ENCODE measurements around the gene SMIM35.

Gene SMIM35

GRCh38 chr11:118086913-118087768 lies at the start of gene SMIM35:
Gene SMIM35, minus strand, starts transcription at chr11:118086963. Its CDS starts 206 bp downstream, at chr11:118086757.
- DNase-seq (ENCODE audit: low read depth in 2 of 2), result no peak

DNA sequence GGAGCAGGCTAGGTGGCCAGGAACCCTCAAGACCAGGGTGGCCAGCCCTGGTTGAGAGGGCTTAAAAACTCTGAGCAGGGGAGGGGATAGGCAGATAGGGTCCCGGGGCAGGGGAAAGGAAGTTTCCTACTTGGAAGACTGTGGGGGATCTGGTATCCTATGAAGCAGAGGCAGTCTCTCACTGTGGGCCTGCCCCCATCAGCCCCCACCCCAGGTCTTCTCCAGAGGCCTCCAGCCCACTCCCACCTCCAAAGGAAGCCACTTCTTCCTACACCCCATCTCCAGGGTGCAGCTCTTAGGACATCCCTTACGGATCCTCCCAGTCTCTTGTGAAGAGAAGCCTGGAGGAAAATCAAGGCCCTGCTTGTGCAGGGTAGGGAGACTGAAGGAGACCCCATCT lies 49.6 kb upstream of the SMIM35 start:
- no peak for DNase-seq (ENCODE audit: low read depth in 2 of 2)

- no peak for DNase-seq (ENCODE audit: low read depth in 2 of 2)
Measured at GRCh38 chr11:118135796-118136165, 49.0 kb upstream of the SMIM35 start.

DNA sequence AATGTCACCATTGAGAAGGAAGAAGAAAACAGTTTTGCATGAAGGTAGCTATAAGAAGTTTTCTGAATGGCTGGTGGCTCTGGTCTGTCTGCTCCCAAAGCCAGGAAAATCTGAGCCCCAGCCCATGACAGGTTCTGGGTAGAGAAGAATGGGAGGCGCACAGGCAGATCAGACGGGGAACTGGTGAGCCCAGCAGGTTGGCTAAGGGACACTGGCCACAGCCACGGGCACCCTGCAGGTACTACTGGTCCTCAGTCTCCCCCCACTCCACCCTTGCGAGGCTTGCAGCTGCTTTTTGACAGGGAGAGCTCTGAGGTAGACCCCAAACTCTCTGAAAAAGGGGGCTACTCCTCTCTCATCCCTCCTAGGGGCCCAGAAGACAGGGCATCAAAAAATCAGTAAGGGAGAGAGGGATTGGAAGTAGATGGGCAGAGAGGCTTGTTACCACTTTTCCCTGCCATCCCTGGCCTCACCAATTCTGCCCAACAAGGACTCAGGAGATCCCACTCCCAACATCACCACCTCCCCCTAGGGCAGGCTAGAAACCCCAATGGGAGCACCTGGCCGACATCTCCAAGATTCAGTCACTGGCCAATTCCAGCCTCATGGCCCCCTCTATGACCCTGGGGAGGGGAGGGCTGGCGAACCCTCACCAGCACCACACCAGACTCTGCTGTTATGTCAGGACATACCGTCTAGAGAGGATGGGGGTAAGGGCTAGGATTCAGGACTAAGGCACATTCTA lies 48.5 kb upstream of the SMIM35 start:
- no peak for DNase-seq (ENCODE audit: low read depth in 2 of 2)

- DNase-seq (ENCODE audit: low read depth in 2 of 2), result no peak
Measured at GRCh38 chr11:118133816-118134215, 47.1 kb upstream of the SMIM35 start.

DNA sequence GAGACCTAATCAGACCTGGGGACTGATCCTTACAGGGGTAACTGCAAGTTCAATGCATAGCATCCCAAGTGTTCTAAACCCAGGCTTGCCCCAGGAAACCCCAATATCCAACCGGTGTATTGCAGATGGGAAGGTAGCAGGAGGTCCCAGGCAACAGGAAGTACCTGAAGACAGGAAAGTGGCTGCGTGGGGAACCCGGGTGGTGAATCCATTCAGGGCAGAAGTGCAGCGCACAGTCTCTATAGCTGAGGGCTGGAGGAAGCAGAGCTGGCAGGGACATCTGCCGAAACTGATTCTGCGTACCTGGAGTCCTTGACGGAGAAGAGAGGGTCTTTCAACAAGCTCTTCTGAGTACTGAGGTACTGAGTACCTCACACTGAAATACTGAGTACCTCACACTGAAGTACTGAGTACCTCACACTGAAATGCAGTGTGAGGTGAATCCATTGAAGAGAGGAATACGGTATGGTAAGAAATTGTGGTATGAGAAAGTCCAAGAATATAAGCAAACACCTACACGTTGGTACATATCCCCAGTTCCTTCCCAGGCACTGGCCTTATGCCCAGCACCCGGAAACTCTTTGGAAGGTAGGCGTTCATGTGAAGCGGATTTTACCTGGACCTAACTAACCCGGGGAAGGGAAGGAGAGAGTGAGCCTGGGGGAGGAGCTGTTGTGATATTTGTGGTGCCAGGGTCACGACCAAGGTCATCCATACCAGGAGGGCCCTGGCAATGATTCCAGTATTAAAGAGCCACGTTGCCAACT lies 45.8 kb upstream of the SMIM35 start:
- DNase-seq (ENCODE audit: low read depth in 2 of 2), result no peak

DNA sequence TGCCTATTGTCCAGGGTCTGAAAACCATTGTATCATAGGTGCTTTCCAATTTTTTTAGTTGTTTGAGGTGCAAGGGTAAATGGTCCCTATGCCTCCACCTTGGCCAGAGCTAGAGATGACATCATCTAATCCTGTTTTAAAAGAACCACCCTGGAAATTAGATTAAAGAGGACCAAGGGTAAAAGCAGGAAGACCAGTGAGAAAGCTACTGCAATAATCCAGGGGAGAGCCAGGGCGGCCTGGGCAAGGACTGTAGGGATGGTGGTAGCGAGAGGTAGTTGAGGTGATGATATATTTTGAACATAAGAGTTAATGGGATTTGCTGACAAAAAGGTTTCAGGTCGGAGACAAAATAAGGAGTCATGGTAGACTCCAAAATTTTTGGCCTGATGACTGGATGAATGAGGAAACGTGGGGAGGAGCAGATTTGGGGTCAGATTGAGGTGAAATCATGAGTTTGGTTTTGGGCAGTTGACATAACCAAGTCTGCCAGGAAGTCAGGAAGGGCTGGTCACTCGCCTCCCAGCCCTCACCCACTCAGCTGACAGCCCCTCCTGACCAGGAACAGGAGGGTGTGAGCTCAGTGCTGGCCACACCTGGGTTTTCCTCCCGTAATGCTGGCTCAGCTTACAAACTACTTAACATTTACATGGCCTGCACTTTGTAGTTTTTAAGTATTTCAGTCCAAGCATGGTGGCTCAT lies 42.9 kb upstream of the SMIM35 start:
- no peak for DNase-seq (ENCODE audit: low read depth in 2 of 2)

DNA sequence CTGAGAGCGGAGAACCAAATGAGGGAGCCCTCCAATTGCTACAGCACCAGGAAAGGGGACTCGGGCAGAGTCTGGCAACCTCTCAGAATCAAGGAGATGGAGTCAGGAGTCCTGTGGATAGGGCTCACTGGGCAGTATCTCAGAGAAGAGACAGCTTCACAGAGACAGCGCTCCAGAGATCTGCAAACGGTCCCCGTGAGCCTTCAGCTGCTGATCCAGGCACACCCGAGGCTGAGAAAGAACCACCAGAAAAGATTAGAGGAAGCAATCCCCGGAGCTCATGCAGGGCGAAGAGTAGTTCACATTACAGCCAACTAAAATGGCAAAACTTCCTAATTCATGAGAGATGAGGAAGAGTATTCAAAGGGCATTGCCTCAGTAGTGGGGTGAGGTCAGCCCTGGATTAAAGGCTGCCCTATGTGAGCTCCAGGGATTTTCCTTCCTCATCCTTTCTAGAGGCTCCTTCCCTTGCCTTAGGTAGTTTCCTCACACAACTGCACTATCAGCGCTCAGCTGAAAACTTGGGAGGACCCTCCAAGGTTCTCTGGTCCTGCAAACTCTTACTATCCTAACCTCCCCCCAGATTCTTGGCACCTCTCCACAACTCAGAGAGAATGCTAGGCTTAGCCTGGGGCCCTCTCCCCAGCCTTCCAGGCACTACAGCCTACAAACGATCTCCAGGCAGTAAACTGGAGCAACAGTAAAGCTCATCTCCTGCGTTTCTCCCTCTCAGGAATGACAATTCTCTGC lies 42.1 kb upstream of the SMIM35 start:
- DNase-seq (ENCODE audit: low read depth in 2 of 2), result no peak

DNA sequence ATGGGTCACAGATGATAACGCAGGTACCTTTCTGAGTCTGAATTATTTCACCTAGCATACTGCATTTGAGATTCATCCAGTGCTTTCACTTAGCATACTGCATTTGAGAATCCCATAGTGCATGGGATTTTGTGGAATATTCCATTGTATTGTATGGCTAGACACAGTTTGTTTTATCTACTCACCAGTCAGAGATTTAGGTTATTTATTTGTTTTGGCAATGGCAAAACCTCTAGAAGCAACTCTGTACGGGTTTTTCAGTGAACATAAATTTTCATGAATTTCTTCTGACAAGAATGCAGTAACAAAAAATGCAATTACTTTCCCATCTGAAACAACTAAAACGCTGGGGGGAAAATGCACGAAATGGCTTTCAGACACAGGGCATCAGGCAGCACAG lies 41.5 kb upstream of the SMIM35 start:
- DNase-seq (ENCODE audit: low read depth in 2 of 2), result no peak

- DNase-seq (ENCODE audit: low read depth in 2 of 2), result no peak
Measured at GRCh38 chr11:118126082-118126838, 39.5 kb upstream of the SMIM35 start.

DNA sequence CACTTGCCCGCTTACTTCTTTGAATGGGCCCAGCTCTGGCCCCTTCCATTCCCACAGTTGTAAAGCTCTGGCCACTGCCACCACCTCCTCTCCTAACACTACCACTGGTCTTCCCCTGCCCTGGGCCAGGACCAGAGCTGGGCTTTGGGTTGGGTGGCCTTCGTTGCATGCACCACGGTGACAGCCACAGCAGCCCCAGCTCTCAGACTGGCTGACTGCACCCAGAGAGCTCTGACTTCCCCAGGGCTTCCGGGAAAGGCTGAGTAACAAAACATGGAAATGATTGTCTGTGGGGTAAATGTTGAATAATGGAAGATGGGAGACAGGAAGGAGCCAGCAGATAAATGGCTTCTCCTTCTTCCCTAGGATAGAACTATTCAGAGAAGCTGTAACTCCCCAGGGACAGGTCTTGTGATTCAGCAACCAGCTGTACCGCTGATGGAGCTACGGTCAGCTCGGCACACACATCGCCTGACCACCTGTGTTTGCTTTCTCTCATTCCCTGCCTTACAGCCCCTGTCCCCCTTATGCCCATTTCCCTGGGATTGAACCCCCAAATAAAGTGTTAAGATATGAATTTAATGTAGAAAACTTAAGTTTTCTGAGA lies 38.3 kb upstream of the SMIM35 start:
- DNase-seq (ENCODE audit: low read depth in 2 of 2), result no peak

DNA sequence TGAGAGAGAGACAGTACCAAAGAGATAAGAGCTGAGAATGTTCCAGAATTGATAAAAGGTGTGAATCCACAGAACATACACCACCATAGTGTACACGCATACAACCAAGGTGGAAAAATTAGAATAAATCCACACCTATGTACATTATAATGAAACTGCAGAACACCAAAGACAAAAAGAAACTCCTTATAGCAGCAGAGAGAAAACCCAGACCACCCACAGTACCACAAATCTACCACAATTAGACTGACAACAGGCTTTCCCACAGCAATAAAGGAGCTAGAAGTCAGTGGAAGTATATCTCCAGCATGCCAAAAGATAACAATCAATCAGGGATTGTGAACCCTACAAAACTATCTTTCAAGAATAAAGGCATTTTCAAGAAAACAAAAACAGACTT lies 34.0 kb upstream of the SMIM35 start:
- no peak for DNase-seq (ENCODE audit: low read depth in 2 of 2)

GRCh38 chr11:118117790-118118601 lies 31.2 kb upstream of the SMIM35 start:
- DNase-seq (ENCODE audit: low read depth in 2 of 2), result no peak

DNA sequence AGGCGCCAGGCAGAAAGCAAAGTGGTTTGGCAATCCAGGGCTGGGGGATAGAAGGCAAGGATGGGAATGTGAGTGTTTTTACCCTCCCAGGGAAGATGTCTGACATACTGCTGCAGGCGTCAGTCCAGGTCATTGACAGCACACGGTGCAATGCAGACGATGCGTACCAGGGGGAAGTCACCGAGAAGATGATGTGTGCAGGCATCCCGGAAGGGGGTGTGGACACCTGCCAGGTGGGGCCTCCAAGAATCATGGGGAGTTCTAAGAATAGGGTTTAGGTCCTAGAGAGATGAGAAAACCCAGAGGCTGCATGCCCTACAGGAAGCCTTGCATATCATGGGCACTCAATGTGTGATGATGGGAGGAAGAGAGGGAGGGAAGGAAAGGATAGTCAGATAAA lies 28.3 kb upstream of the SMIM35 start:
- no peak for DNase-seq (ENCODE audit: low read depth in 2 of 2)

DNA sequence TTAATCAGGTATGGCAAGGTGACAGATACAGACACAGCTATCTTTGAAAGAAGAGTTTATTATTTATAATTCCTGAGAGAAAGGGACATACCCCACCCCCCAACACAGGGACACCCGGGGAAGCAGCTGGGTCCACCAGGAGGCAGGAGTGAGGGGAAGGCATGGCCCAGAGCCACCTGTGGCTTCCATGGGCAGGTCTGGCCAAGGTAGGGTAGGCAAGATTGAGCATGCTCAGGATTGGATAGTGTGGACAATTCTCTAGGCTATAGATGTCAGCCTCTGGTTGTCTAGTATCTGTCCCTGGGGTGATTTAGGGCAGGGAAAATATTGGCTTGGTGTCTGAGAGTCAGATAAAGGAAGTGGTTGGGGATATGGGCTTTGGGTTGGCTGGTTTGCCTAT lies 27.5 kb upstream of the SMIM35 start:
- DNase-seq (ENCODE audit: low read depth in 2 of 2), result no peak

DNA sequence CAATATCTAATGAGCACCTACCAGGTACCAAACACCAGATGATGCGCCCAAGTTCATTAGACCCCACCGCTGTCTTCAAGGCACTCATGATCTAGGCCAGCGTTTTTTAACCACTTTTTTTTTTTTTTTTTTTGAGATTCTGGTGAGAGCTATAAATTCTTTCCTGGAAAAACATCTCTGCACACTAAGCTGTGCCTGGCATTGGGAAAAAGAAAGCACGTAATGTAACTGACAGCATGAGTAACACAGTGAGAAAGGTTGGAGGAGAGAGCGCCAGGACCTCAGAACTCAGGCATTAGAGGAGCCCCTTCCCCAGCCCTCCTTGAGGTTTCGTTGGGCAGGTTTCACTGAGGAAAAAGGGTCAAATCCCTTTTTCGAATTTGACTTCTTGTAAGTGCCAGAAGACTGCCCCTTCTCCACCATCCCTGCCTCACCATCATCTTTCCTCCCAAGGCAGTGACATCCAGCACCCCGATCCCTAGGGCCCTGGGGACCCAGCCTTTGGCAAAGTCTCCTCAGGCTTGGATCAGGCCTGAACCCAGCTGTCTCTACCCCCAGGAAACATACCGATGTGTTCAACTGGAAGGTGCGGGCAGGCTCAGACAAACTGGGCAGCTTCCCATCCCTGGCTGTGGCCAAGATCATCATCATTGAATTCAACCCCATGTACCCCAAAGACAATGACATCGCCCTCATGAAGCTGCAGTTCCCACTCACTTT lies 26.1 kb upstream of the SMIM35 start:
- DNase-seq (ENCODE audit: low read depth in 2 of 2), result no peak

DNA sequence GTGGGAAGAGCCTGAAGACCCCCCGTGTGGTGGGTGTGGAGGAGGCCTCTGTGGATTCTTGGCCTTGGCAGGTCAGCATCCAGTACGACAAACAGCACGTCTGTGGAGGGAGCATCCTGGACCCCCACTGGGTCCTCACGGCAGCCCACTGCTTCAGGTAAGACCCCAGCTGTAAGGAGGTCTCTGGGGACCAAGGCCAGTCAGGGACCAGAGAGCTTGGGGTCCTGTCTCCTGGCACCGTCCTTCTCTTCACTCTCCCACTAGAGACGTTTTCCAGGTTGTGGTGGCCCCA lies 24.9 kb upstream of the SMIM35 start:
- DNase-seq (ENCODE audit: low read depth in 2 of 2), result no peak

DNA sequence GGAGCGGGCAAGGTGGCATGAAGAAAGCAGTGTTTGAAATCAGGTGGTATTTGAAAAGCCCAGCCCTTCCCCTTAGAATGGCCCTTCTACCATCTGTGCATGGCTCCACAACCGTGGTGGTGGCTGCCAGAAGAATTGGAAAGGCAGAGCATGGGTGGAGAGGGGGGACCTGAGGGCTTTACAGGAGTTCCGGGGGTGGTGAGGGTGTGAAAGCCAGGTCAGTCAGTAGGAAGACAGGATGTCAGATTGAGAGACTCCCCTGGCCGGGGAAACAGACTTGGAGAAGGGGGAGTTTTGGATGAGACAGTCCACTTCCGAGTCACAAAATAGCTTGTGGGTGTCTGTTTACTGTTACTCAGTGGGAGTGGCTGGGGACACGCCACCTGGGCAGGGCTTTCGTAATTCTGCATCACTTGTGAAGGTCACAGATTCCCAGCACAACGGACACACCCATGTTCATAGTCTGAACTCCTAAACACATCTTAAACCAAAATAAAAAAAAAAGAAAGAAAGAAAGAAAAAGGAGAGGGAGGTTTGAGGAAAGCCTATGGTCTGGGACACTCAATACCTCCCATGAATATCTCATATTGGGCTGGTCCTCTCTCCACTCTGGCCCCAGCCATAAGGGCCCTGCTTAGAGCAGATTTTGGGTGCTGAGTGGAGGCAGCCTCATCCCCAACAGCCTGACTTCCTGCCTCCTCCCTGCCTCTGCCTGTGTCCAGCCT lies 24.4 kb upstream of the SMIM35 start:
- DNase-seq (ENCODE audit: low read depth in 2 of 2), result no peak

Measured in activated CD8-positive, alpha-beta memory T cell treated with anti-CD3 and anti-CD28 coated beads for 4 hours (primary cell).